GM12865 (cell line): ENCODE results near the gene SMIM1.

Experiments used
- DNase-seq: peaks from one replicate; pipeline ENCODE4 v3.0.0; 2010; ENCODE audit warnings: low read depth
- H3K4me3 ChIP-seq: 2 replicates; pipeline ENCODE4 v1.5.1; 2011; ENCODE audit warnings: mild to moderate bottlenecking, low read depth, low read length, control low read depth
- TF ChIP-seq, protein P1 (sequence below): IDR thresholded peaks from 2 replicates; pipeline ENCODE4 v1.5.1; 2011; ENCODE audit warnings: low read length, control low read depth, low read depth, inconsistent platforms; ENCODE audit not compliant: insufficient read depth; ENCODE audit errors: missing control alignments

SMIM1 gene

DNA sequence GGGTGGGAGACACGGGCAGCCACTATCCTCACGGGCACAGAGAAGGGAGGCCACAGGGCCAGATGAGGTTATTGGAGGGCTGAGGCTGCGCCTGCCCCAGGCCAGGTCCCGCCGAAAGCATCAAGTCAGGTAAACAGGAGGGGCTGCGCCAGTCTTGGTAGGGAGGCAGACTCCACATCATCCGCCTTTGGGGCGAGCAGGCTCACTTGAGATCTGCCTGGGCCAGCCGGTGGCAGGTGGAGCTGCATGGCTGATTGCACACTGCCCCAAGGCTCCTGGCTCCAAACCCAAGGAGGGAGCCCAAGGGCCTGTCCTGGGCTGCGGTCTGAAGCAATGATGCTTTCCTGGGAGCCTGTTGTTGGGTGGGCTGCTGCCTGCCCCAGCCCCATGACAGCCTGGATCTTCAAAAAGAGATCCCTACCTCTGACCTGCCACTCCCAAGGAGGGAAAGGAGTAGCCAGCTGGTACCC is 4.6 kb downstream of the SMIM1 start:
- H3K4me3 ChIP-seq: no peak overlapping the region
- DNase-seq: no peak
- TF ChIP-seq, protein P1, sequence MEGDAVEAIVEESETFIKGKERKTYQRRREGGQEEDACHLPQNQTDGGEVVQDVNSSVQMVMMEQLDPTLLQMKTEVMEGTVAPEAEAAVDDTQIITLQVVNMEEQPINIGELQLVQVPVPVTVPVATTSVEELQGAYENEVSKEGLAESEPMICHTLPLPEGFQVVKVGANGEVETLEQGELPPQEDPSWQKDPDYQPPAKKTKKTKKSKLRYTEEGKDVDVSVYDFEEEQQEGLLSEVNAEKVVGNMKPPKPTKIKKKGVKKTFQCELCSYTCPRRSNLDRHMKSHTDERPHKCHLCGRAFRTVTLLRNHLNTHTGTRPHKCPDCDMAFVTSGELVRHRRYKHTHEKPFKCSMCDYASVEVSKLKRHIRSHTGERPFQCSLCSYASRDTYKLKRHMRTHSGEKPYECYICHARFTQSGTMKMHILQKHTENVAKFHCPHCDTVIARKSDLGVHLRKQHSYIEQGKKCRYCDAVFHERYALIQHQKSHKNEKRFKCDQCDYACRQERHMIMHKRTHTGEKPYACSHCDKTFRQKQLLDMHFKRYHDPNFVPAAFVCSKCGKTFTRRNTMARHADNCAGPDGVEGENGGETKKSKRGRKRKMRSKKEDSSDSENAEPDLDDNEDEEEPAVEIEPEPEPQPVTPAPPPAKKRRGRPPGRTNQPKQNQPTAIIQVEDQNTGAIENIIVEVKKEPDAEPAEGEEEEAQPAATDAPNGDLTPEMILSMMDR: no peak

DNA sequence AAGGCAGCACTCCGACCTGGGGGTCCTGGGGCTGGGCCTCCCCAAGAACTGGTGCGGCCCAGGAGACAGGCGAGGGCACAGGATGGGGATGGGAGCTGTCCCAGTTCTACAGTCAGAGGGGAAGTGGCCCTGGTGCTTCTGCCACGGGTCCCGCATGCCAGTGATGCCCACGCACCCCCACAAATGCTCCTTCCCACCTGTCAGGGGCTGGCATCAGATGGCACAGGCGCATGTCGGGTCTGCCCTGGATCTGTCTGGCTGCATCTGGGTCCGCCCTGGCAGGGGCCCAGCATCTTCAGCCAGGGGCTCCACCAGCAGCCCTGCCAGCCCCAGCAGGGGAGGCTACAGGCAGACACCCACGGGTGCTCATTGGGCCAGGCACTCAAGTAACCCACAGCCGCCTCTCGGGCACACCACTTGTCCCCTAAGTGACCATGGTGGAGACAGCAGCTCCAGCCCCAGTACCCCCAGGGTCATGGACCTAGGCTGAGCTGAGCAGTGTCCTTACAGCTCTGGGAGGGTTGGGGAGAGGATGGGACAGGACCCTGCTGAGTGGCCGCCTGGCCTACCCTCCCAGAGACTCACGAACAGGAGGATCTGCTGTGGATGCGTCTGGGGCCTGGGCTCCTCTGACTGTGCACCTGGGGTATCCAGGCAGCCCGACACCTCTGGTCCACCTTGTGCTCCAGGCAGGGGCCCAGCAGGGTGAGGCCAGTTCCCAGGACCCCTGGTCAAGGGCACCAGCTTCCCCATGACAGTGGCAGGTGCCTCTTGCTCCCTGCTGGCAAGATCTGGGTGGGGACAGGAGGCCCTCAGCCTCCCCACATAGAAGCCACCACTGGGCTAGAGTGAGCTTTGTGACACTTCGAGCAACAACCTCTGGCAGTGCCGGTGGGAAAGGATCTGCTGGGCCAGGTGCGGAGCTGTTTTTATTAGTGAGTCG is 5.4 kb downstream of the SMIM1 start:
- DNase-seq: no peak
- TF ChIP-seq, protein P1: no peak
- no peak overlapping the region for H3K4me3 ChIP-seq

DNA sequence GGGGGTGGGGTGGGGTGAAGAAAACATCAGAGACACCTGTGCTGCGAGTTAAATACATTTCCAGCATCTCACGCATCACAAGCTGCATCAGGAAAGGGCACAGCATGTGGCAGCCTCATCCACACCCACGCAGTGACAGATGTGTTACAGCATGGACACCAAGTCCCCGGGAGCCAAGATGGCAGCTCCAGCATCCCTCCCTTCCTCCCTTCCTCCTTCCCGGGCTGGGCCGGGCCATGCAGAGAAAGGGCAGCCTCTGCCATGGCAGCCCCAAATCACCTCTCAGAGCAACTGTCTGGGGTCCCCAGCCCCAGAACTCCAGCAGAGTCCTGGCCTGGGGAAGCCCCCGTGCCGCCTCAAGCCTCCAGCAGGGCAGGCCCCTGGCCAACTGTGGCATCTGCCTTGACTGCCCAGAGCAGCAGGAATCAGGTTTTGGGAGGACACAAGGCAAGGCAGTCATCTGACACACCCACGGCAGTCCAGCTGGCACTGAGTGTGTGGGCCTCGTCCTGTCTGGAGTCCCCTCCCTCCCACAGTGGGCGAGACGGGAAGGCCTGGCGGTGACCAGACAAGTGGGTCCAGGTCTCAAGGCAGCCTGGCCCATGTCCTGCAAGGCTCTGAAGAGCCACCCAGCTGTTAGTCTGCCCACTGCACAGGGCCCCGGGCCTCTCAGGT is 6.2 kb downstream of the SMIM1 start:
- no peak overlapping the region for H3K4me3 ChIP-seq
- TF ChIP-seq, protein P1: no peak
- no peak for DNase-seq

DNA sequence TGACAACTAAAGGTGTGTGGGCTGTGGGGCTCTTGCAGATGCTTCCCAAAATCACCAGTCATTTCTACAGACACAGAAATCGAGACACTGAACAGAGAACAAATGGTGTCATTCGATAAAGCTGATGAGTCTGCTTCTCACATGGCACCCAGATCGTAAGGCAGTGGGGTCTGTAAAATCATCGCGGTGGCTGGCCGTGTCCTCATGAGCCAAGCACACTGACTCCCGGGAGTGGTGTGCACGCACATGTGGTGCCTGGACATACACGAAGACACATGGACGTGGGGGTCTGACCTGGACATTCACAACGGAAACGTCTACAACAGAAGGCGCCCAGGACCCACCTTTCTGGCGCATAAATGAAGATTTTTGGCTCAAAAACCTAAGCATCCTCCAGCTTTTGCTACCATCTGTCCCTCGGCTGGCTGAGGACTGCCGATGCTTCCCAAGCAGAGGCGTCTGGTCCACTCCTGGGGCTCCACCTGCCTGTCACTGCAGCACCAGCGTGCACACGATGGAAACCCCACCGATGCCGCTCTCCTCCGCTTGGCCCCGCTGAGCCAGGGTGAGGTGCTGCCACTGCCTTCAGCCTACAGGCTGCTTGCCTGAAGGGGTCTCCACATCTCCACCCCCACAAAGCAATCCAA is 6.8 kb downstream of the SMIM1 start:
- no peak overlapping the region for H3K4me3 ChIP-seq
- DNase-seq: no peak
- TF ChIP-seq, protein P1: no peak

DNA sequence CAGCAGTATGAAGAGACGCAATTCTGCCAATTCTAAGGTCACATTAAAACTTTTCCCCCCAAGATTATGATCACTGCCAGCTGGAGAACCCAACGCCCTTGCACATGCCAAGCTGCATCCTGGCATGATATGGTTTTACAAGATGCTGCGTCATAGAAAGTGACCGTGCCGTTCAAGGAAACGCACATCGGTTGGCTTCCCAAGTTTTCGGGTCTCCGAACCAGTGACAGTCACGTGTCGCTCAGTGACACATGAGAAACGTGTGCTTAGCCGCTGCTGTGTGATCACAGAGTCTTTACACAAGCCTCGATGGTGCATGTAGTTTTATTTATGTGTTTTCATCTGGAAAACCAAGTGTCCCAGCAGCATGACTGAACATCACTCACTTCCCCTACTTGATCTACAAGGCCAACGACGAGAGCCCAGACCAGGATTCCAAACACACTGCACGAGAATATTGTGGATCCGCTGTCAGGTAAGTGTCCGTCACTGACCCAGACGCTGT is 7.4 kb downstream of the SMIM1 start:
- no peak overlapping the region for H3K4me3 ChIP-seq
- TF ChIP-seq, protein P1: no peak
- no peak for DNase-seq

DNA sequence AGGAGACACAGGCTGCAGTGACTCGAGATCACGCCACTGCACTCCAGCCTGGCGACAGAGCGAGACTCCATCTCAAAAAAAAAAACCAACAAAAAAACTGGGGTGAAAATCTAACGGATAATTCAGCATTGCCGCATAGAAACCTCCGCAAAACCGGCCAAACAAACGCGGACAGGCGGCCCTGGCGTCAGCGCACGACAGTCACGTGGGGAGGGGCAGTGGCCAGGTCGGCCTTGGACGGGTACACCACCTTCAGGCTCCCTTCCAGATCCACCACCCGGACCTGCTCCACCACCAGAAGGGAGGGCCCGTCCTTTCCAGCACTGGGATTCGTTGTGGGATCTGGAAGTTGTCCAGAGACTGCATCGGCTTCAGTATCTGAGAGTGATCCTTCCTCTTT is 8.4 kb downstream of the SMIM1 start:
- no peak for DNase-seq
- no peak overlapping the region for H3K4me3 ChIP-seq
- TF ChIP-seq, protein P1: no peak
